Esophagus squamous epithelium (tissue), 5 donors: ENCODE data around the gene HCN1. TPM values are rescaled to one million over a fixed set of nuclear protein-coding genes. Genes with fewer than 3 reads are reported as not detected.
A peak's percentile ranks its signal among the peaks of the same experiment; 100 is the strongest.

ENCODE experiments used
- DNase-seq: peaks from one replicate; lab custom pipeline; 2025; lab: John Stamatoyannopoulos, UW
- H3K27ac ChIP-seq, 4 donors: fragments of 200-600 bp; sonication (generic); one replicate each; pipeline ENCODE4 v1.5.1; 2016 to 2019; ENCODE audit warnings: mild to moderate bottlenecking in 1 of 4
- H3K27me3 ChIP-seq, 4 donors: fragments of 200-600 bp; sonication (generic); 1 replicate in 3 of 4; 2 replicates in 1 of 4; pipeline versions ENCODE4 v1.5.1 to v1.6.0; 2017 to 2021; ENCODE audit warnings: antibody characterized with exemption in 1 of 4
- H3K36me3 ChIP-seq, 3 donors: fragments of 200-600 bp; sonication (generic); one replicate each; pipeline ENCODE4 v1.5.1; 2016 to 2019
- H3K4me1 ChIP-seq, 3 donors: fragments of 200-600 bp; sonication (generic); one replicate each; pipeline ENCODE4 v1.5.1; 2017 to 2019
- H3K4me3 ChIP-seq, 4 donors: fragments of 200-600 bp; sonication (generic); 1 replicate in 3 of 4; 2 replicates in 1 of 4; pipeline ENCODE4 v1.5.1; 2016 to 2019; ENCODE audit warnings: mild to moderate bottlenecking in 2 of 4, moderate library complexity in 1 of 4
- H3K9me3 ChIP-seq, 3 donors: fragments of 200-600 bp; sonication (generic); one replicate each; pipeline ENCODE4 v1.5.1; 2016 to 2019
- POLR2A ChIP-seq, 4 donors: fragments of 450-650 bp; IDR thresholded peaks; one replicate each; pipeline ENCODE4 v1.6.1; 2017; ENCODE audit warnings: antibody characterized with exemption in 4 of 4, mild to moderate bottlenecking in 4 of 4, moderate library complexity in 3 of 4
- WGBS, 2 donors: methylation state at CpG; one replicate each; pipeline ENCODE4 v1.1.5; 2018; 5-methylcytosine and 5-hydroxymethylcytosine counted together
- intact Hi-C: fragments of 100-400 bp; cut with DNase I; formaldehyde crosslinking; loops from one replicate; pipeline ENCODE4 v1.15.0; 2022
- total RNA-seq, 4 donors: library from RNA; depleted of rRNA; stranded (reverse); fragments of >200 nt; gene quantifications; one replicate each; pipeline ENCODE4 v1.1.0, GENCODE V29; 2016
- TF ChIP-seq, protein P1 (sequence below), 6 experiments: fragments of 450-650 bp in 4 of 6; fragments of 200-600 bp in 2 of 6; sonication (generic) in 2 of 6; IDR thresholded peaks; one replicate each; pipeline ENCODE4 v1.5.1; 2016 to 2019; ENCODE audit warnings: antibody characterized with exemption in 6 of 6, mild to moderate bottlenecking in 4 of 6, moderate library complexity in 4 of 6
- donor health status: DM: yes; HTN: yes; CAD: no.

HCN1 gene
- total RNA-seq, 4 donors from 2014 or later: 0.19 TPM; not detected in 3

DNA sequence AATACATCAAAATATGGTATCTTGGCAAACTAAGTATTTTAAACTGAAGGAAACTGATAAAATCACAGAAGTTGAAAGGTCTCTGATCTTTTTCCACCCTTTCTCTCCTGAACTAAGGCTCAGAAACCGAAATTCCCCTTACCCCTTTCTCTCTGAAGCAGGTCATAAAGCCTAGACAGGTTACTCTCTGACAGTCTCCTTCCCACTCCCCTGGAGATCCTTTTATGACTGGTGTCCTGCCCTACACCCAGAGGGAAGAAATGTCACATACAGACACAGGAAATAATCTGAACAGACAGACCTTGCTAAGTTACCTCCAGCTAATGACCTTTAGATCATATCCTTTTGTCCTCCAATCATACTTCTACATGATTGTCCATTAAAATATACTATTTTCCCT is 127.4 kb downstream of the HCN1 start:
- intact Hi-C loops: no loop called here
- no peak for DNase-seq
- TF ChIP-seq, protein P1, sequence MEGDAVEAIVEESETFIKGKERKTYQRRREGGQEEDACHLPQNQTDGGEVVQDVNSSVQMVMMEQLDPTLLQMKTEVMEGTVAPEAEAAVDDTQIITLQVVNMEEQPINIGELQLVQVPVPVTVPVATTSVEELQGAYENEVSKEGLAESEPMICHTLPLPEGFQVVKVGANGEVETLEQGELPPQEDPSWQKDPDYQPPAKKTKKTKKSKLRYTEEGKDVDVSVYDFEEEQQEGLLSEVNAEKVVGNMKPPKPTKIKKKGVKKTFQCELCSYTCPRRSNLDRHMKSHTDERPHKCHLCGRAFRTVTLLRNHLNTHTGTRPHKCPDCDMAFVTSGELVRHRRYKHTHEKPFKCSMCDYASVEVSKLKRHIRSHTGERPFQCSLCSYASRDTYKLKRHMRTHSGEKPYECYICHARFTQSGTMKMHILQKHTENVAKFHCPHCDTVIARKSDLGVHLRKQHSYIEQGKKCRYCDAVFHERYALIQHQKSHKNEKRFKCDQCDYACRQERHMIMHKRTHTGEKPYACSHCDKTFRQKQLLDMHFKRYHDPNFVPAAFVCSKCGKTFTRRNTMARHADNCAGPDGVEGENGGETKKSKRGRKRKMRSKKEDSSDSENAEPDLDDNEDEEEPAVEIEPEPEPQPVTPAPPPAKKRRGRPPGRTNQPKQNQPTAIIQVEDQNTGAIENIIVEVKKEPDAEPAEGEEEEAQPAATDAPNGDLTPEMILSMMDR (IDR thresholded peaks at IDR 0.05): no peak
- no peak for TF ChIP-seq POLR2A (IDR thresholded peaks at IDR 0.05)
- H3K4me3 ChIP-seq: no peak overlapping the region
- no peaks in the 10 kb centered on the region for H3K9me3 ChIP-seq
- H3K36me3 ChIP-seq: no peaks in the 10 kb centered on the region
- no peak overlapping the region for H3K27ac ChIP-seq
- H3K27me3 ChIP-seq: no peaks in the 10 kb centered on the region
- no peaks in the 10 kb centered on the region for H3K4me1 ChIP-seq
- 10 to 15% methylated on average over 1 of the region's 1 CpG for WGBS, 2 donors

DNA sequence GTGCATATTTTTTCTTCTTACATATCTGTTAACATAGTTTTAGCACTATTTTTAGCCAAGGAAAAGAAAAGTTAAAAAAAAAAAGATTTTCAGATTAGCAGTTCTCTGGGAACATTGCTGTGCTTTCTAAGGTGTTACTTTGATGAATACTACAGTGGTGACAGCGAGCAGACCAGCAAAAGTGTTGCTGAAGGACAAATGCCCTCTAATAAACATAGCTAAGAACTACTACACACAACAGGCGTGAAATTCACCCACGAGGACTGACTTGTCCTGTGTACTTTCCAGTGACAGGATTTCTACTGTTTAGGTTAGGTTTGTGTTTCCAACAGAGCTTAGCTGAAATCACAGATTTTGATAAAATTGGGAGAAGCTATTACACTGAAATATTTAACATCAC is 153.8 kb downstream of the HCN1 start:
- Histone ChIP-seq H3K4me3 (no peak overlapping the region), H3K27ac (no peak overlapping the region), H3K27me3 (no peaks in the 10 kb centered on the region), H3K9me3 (no peaks in the 10 kb centered on the region), H3K4me1 (no peaks in the 10 kb centered on the region), H3K36me3 (no peaks in the 10 kb centered on the region)
- TF ChIP-seq, protein P1 (IDR thresholded peaks at IDR 0.05): no peak
- no peak for TF ChIP-seq POLR2A (IDR thresholded peaks at IDR 0.05)
- WGBS, 2 donors: 17 to 22% methylated on average over 3 of the region's 3 CpGs
- DNase-seq: no peak
- intact Hi-C loops: no loop called here

DNA sequence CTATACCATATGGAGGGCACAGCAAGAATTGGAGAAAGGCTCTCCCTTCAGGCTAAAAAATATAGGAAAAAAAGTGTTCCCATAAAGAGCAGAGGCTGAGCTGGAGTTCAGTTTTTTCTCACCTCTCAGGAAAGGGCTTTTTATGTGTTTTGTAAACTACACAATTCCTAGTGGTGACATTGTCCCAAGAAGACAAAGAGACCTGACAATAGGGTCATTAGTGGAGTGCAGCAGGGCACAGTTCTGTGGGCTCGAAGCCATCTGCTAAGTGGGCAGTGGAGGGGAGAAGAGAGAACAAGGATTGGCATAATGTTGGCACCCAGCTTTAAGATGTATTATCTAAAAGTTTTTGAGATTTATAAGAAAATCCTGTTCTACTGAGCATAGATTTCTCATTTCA is 162.5 kb downstream of the HCN1 start:
- DNase-seq: no peak
- Histone ChIP-seq H3K27me3 (no peaks in the 10 kb centered on the region), H3K4me1 (no peaks in the 10 kb centered on the region), H3K9me3 (no peaks in the 10 kb centered on the region), H3K36me3 (no peaks in the 10 kb centered on the region), H3K4me3 (no peak overlapping the region), H3K27ac (no peak overlapping the region)
- WGBS, 2 donors: 15 to 35% methylated on average over 1 of the region's 1 CpG
- no peak for TF ChIP-seq POLR2A (IDR thresholded peaks at IDR 0.05)
- TF ChIP-seq, protein P1 (IDR thresholded peaks at IDR 0.05): no peak
- intact Hi-C loops: no loop called here

DNA sequence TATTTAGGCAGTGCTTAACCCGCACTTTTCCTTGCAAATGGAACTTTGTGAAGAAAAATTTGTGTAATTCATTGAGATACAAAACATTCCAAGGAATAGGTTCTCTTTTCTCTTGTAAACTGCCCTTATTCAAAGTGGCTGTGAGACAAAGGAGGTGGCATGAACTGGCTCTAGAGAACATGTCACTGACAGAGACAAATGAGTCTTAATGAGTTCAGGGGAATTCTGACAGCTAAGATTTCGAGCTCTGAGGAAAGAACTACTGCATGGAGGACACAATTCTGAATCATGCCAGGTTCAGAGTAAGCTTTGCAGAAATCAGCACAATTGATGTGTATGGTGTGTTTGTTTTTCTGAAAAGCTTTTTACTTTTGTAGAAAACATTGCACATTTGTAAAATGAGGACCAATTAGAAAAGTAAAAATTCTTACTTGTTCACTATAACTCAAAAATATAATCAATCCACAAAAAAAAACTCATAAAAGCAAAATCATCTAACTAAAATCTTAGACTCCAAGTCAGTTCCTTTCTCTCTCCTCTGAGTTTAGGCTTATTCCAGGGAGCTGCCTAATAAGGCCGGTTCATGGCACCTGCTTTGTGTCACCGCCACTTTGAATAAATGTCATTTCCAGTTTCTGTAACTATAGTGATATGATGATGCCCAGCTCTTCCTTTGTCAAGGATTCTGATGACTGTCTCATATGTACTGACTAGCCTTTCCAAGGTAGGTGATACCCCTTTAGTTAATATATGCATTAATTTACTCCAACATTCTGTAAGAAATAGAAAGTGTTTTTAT is 163.2 kb downstream of the HCN1 start:
- Histone ChIP-seq H3K27ac (no peak overlapping the region), H3K27me3 (no peaks in the 10 kb centered on the region), H3K4me1 (no peaks in the 10 kb centered on the region), H3K9me3 (no peaks in the 10 kb centered on the region), H3K36me3 (no peaks in the 10 kb centered on the region), H3K4me3 (no peak overlapping the region)
- whole genome bisulfite sequencing, 2 donors: 47 to 51% methylated on average over 4 of the region's 4 CpGs
- intact Hi-C loops: no loop called here
- TF ChIP-seq POLR2A (IDR thresholded peaks at IDR 0.05): no peak
- TF ChIP-seq, protein P1 (IDR thresholded peaks at IDR 0.05): no peak
- DNase-seq: no peak

DNA sequence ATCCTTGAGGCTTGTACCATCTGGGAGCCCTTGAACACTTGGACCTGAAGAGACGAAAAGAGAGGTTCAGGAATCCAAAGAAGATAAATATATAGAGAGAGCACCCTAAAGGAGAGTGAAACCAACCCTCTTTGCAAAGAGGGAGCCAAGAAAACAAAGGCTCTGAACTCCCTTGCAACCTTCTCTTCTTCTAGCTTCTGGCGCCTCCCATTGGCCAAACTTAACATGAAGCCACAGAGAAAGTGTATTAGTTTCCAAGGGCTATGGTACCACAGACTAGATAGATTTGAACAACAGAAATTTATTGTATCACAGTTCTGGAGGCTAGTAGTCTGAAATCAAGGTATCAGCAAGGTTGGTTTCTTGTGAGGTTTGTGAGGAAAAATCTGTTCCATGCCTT is 175.1 kb downstream of the HCN1 start:
- Histone ChIP-seq H3K9me3 (no peaks in the 10 kb centered on the region), H3K4me3 (no peak overlapping the region), H3K27me3 (no peaks in the 10 kb centered on the region), H3K4me1 (no peaks in the 10 kb centered on the region), H3K27ac (no peak overlapping the region), H3K36me3 (no peaks in the 10 kb centered on the region)
- TF ChIP-seq, protein P1 (IDR thresholded peaks at IDR 0.05): peak in 4 of 6 experiments; percentile 22 to 52 (median 32)
- no peak for TF ChIP-seq POLR2A (IDR thresholded peaks at IDR 0.05)
- DNase-seq: no peak
- intact Hi-C loops: no loop called here
- WGBS, 2 donors: 16 to 23% methylated on average over 2 of the region's 2 CpGs
